HT-29 (cell line): Measurements from ENCODE around the gene SMOC1. TPM values are rescaled to one million over a fixed set of nuclear protein-coding genes. Genes with fewer than 3 reads are reported as not detected.
"Not testable (repeated sequence)": the region's sequence is repeated elsewhere in the genome, so short reads cannot be mapped to it uniquely, and the experiment has no call there.

Source experiments
- DNase-seq: peaks from one replicate; pipeline ENCODE4 v3.0.0-alpha.2; 2015; ENCODE audit warnings: low spot score
- total RNA-seq: library from RNA; depleted of rRNA; stranded (reverse); fragments of >200 nt; shearing (Covaris generic); gene quantifications from 2 replicates; pipeline ENCODE4 v1.2.3, GENCODE V29; 2014

Gene SMOC1
- total RNA-seq, 1 experiment from 2014 or later, result not detected

DNA sequence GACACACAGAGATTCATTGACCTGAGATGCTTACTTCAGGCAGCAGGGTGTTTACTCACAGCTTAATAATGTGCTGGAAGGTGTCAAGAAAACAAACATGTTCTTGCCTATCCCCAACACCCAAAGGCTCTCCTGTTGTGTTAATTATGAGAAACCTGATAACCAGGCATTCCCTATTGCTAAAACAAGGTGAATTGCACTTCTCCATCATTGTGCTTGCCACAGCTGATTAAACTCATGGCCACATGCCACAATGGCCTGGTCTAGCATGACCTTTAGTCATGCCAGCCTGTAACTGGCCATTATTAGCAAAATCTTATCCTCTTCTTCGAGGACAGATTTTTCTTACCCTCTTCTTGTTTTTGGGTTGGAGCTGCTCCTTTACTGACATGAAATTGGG lies 21.4 kb downstream of the SMOC1 start:
- DNase-seq, result no peak

DNA sequence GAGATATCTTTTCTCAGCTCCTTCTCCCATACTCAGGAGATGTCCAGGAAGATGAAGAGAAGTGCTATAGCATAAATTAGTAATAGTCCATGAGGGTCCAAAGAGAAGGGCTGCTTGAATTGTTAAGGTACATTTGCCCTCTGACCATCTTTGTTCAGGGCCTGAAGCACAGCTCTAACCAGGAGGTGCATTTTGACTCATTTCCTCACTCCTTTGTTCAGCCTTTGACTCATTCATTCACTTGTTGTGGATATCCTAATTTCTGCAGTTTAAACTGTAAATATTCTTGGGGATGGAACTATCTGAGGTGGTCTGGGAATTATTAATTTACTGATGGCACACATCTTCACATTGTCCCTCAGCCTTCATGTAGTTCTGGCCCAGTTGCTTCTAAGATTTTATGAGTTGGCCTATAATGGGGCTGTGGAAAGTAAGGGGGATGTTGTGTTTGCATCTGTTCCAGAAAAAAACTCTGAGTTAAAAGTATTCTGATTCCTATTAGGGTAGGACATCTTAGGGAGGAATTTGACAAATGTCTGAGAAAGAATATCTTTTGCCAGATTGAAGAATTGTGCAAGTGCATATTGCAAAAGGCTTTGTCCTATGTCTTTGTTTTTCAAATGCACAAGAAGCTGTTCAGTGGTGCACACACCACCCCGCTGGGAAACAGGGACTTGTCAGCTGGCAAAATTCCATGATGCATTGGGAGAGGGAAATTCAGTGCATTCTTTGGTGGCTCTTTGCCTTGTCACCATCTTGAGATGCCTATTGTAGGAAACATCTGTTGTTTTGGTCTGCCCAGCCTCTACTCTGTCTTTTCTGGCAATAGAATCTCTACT lies 22.1 kb downstream of the SMOC1 start:
- no peak for DNase-seq

DNA sequence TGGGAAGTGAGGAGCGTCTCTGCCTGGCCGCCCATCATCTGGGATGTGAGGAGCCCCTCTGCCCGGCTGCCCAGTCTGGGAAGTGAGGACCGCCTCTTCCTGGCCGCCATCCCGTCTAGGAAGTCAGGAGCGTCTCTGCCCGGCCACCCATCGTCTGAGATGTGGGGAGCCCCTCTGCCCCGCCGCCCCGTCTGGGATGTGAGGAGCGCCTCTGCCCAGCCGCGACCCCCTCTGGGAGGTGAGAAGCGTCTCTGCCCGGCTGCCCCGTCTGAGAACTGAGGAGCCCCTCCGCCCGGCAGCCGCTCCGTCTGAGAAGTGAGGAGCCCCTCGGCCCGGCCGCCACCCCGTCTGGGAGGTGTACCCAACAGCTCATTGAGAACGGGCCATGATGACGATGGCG lies 23.8 kb downstream of the SMOC1 start:
- DNase-seq, result not testable (repeated sequence)

DNA sequence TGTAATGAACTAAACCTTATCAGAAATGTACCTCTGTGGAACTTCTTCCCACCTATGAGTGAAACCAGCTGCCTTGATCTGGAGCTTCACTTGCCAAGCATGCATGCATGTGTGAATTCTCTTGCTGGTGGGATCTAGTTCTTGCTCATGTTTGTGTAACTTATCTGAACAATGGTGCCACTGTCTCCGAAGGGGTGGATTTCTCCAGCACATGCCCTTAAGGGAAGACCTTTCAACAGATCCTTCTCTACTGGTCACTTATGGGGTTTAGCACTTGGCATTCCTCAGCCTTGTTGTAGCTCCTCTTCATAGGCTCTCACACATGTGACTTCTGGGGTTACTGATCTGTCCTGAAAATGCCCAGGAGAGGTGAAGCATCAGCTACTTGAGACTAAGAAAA lies 25.0 kb downstream of the SMOC1 start:
- DNase-seq, result no peak

DNA sequence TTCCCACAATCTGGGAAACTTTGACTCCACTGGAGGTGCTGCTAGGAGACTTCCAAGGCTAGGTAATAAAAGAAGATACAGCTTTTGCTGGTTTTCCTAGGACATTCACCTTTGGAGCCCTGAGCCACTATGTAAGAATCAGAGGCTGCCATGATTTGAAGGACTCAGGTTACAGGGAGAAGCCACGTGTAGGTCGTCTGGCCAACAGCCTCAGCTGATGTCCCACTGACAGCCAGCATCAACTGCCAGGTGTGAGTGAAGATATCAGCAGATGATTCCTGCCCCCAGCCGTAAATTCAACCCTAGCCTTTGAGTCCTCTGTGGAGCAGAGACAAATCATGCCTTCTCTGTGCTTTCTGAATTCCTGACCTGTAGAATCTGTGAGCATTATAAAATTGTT lies 27.0 kb downstream of the SMOC1 start:
- no peak for DNase-seq

DNA sequence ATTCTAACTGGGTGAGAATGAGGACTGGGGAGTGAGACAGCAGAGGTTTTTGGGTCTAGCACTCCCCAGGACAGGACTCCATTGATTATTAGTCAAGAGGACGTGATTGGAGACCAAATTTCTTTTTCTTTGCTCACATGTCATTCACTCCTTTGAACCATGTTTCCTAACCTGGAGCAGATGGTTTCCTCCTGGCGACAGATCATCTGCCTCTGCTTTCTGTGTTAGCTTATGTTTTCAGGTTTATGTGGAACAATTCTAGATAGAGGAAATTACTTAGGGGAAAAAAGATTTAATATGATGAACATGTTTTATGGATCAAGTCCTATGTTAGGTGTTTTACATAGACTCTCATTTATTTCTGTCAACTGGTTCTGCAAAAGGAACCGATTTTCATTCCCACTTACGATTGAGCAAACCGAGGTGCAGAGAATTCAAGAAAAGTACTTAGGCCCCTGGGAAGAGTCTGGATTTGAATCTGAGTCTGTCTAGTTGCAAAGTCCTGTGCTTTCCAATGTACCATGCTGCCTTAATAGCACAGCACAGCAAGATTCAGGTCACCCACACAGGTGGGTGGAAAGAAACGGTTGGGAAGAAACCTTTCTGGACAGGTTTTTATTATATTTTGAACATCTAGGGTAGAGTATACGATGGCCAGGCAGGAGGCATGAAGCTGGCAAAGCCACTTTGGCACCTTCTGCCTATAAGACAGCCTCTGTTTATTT lies 30.8 kb downstream of the SMOC1 start:
- no peak for DNase-seq

DNA sequence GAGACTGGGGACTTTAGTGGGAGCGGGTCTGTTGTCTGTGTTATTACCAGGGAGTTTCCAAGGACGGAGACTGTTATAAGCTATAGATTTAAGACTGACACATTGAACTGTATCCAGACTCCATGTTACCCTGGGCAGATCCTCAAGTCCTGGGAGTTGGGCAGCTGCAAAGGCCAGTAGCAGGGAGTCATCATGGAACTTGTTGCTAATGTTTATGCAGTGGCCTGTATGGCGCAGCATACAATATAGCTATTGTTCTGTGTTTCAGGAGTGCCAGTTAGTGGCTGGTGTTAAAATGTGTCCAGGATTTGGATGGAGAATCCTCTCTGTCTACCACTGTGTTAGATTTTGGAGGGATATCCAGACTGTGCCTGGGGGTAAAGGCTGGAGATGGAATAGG lies 31.7 kb downstream of the SMOC1 start:
- no peak for DNase-seq

DNA sequence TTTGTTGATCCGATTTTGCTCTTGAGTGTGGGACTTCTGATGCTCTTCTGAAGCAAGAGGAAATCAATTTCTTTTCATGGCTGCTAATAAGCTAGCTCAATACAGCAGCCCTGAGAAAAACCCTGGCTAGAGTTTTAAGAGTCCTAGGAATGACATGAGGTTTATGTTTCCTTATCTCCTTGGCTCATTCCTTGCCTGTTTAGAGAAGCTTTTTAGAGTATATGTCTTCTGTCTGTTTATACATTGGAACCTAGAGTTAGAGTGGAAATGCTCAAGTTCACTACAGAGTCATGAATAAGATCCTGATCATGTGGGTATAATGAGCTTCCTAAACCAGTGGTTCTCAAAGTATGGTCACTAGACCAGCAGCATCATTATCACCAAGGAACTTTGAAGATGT lies 34.5 kb downstream of the SMOC1 start:
- DNase-seq, result no peak

DNA sequence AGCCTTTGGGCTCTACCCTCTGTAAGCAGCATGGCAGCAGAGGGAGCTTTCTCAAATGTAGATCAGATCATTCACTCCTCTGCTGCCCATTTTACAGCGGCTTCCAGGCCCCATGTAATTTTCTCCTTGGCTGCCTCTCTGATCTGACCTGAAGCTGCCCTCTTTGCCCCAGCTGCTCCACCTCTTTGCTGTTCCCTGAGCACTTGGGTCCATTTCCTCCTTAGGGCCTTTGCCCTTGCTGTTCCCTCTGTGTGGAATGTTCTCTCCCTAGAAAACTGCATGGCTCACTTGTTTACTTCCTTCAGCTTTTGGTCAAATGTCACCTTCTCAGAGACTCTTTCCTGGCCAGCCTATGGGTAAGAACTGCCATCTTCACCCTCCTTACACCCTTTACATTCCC lies 37.2 kb downstream of the SMOC1 start:
- no peak for DNase-seq

DNA sequence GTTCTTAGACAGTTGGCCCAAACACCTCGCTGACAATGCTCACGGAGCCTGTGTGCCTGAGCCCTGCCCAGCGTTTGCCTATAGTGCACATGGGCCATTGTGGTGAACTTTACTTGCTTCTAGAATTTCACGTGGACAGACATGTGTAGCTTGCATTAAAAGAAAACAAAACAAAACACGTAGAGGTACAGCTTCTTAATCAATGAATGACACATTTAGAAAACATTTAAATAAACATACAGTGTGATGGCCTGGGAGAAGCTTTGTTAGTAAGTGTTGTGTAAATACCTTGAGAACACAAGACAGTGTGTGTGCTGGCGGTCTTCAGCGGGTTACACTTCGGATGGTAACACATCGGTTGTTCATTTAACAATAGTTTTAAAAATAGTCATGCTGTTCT lies 38.1 kb downstream of the SMOC1 start:
- DNase-seq, result no peak

DNA sequence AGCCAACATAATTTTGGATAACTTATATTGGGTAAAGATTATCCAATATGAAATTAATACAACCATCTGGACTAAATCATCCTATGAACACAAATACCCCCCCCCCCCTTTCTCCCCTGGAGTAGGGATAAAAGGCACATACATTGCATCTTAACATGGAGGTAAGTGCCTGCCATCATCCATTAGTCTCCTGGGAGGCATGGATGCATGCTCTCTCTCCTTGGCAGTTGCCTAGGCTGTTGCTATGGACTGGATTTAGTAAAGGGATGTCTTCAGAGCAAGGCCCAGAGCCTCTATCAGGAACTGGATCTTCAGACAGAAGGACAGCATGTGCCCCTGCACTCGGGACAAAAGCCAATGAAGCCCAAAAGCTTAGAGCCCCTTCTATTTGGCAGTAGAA lies 40.6 kb downstream of the SMOC1 start:
- no peak for DNase-seq

DNA sequence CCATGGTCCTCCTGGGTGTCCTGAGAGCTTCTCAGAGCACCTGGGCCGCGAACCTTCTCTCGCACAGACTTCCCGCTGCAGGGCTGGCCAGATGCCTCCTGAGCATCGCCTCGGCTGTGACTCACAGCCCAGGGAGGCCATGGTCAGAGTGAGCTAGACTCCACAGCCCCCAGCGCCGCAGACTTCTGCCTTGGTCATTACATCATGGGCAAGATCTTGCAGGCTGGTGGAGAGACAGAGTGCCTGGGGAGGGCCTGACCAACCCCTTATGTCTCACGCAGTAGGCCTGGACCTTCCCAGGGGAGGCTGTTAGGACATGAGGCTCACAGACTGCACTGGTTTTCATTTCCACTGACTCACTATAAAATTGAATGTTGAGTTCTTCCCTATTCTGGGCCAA lies 41.8 kb downstream of the SMOC1 start:
- DNase-seq, result no peak

DNA sequence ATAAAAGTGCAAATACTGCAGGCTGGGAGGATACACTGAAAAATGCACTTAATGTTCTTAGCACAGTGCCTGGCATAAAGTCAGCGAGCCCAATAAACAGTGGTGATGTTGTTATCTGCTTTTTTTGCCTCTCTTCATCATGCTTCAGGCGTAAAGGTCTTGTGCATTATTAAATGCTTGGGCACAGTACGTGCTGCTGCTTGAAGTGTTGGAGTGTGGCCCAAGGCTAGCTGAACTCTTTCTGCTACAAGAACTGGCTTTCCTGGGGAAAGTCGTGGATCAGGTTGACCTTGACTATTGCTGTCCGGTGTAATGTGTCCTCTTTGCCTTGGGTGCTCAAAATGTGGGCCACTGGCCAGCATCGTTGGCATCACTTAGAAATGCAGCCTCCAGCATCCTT lies 43.0 kb downstream of the SMOC1 start:
- DNase-seq, result no peak

DNA sequence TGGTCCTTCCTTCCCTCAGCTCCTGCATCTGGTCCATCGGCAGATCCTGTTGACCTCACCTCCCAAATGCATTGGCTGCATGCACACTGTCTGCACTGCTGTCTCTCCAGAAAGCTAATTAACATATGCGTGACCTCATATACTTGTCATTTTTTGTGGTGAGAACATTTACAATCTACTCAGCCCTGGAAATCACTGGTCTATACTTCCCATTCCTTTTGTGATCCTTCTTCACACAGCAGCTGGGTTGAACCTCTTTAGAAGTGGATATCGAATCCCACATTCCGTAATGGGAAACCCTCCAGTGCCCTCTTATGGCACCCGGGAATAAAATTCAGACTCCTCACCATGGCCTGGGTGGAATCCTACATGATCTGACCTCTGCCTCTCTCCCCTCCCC lies 45.0 kb downstream of the SMOC1 start:
- DNase-seq, result no peak

DNA sequence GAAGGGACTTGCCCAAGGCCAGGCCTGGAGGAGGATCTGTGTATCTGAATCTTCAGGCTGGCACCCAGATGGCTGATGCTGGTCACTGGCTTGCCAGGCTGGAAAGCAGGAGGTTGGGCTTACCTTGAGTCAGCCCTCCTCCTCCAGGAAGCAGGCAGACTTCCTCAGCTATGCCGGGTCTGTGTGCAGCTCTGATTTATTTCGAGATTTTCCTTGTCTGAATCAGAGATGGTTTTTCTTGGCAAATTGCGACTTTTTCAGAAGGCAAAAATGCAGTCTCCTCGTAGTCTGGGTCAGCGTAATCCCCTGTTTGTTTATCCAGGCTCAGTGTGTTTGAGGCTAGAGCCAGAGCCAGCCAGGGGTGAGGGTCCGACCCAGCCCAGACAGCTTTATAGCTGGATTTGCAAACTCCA lies 48.9 kb downstream of the SMOC1 start:
- DNase-seq, result no peak

DNA sequence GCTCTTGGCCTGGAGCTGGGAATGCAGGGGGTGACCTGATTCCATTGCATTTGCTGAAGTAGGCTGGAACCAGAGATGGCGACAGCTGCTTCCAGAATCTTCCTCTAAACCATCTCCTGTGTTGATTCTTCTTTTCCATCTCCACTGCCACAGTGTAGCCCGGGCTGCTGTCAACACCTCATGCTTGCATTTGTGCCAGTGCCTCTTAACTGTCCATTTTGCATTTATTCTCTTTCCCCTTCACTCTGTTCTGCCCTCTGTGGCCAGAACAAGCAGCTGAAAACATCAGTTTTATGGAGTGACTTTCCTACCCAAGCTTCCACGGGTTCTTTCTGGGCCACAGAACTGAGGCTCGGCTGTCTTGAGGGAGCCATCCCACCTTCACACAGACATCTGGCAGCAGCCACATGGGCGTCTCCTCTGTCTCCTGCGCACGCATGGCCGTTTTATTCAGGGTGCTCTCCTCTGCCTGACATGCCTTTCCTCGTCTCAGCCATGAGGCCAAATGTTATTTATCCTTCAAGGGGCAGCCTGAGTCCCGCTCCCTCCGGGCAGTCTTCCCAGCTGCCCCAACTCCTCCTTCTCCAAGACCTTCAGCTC lies 51.7 kb downstream of the SMOC1 start:
- no peak for DNase-seq

DNA sequence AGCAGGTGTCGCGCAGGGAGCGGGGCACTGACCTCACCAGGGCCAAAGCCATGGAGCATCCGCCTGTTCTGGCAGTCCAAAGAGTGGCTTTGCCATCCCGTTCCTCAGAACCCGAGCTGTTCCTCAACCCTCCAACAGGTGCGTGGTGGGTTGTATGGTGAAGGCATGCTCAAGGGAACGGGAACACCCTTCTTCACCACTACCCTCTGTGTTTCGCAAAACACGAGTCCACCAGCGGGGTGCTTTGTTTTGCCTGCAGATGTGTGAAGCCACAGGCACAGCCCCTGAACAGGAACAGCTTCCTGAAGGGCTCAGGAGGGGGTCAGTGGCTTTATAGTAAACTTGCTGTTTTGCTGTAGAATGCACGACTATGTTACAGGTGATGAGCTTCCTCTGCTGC lies 52.7 kb downstream of the SMOC1 start:
- DNase-seq, result no peak

DNA sequence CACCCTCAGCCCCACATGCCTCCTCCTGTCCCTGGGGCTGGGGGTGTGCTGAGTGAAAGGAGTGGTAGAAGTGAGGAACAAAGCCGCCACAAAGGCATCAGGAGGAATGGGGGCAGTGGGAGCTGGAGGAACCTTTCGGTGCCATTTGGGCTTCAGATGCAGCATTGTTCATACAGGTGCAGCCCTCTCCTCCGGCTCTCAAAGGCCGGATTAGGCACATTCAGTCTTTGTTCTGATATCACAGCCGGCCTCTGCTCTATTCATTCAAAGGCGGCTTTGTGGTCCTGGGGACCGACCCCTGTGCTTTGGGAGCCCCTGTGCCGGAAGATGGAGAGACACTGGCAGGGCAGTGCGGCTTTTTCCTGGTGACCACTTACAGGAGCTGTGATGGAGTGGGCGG lies 53.2 kb downstream of the SMOC1 start:
- no peak for DNase-seq

DNA sequence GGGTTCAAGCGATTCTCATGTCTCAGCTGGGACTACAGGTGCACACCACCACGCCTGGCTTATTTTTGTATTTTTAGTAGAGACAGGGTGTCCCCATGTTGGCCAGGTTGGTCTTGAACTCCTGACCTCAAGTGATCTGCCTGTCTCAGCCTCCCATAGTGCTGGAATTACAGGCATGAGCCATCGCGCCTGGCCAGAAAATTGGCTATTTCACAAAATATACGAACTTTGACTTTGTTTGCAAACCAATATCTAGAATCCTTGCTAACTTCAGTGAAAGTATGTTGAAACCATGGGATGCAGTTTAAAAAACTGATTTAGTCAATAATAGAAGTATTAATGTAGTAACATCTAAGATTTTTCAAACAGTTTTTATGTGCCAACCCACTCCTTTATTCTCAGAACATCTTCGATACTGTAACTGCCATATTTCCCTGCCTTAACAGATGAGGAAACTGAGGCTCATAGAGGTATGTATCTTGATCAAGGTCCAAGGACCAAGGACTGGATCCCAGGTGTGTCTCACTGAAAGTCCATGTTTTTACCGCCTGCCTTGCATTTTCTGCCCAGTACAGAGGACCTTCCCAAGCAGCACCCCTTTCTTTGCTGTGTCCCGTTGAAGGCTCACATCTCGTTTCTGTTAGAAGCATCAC lies 54.5 kb downstream of the SMOC1 start:
- no peak for DNase-seq

DNA sequence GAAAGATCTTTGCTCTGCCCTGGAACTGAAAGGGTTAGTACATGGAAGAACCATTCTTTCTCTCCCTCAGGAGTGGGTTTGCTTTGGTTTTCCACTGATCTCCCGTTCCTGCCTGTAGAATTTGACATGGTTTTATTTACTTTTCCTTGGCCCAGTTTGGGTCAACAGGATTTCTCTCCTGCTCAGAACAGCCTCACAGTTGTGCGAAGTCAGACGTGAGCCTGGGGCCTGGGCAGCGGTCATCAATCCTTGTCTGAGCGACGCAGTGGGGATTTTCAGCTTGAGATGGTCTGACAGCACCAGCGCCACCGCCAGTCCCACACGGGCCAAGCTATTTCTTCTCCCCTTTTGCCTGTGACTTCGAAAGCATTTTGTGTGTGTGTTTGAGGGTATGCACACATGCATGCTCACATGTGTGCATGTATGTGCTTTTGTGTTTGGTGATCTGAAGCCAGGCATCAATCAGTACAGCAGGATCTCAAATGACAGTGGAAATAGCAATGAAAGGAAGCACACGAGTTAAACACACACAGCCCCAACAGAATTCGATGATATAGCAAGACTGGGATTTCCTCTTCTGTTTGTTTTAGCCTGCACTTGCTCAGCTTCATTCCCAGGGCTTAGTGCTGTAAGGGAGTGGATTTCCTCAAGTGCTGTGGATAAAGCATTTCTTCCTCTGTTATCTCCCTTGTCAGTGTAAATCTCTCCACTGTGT lies 58.3 kb downstream of the SMOC1 start:
- DNase-seq, result no peak

DNA sequence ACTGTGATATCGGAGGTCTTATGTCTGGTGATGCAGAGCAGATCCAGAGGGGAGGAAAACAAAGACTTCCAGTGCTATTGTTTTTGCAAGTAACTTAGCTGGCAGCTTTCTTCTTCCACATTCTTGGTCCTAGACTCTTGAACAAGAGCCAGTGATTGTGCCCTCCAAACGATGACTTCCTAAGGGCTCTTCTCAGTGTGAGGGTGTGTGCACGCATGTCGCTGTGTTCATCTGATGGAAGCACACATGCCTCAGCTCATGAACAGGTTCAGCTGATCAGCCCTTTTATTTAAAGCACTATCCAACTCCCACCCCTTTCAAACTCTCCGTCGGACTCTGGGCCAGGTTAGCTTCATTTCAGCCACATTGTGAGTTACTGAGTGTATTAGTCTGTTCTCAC lies 59.5 kb downstream of the SMOC1 start:
- DNase-seq, result no peak
